Stimulated activated CD8-positive, alpha-beta memory T cell treated with anti-CD3 and anti-CD28 coated beads, Interleukin-12 subunit alpha, Interleukin-12 subunit beta, amount 100 ng/mL, for 24 hours (primary cell): ENCODE data around the gene HPSE.

ENCODE experiments used
- DNase-seq: peaks from one replicate; pipeline ENCODE4 v3.0.0-alpha.2; 2020; ENCODE audit errors: extremely low read depth

Gene HPSE

DNA sequence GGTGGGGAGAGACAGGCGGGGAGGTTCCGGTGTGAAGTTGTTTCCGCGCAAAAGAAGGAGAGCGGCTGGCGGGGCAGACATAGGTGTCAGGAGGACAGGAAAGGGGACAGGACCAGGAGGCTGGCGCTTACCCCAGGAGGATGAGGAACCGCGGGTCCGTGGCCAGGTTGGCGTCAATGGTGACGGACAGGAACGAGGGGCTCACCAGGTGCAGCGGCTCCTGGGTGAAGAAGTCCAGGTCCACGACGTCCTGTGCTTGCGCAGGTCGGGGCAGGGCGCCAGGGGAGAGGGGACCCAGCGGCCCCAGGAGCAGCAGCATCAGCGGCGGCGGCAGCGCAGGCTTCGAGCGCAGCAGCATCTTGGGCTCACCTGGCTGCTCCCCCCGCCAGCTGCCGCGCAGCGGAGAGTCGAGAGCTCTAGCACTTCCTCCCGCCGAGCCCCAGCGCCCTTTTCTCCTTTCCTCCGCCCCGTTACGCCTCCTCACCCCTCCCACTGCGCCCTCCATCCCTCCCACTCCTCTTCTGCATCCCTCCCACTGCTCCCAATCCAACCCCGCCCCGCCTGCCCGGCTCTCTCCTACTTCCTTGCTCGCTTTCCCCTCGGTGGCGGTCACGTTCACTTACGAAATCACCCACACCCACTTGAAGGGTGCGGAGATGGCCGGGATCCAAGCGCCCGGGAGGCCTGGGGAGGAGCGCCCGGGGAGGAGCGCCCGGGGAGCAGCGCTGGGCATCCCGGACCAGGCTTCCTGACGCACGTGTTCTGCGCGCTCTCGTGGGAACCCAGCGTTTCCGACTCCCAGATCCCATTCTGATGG, at the start of gene HPSE:
HPSE (minus strand) TSS at position 424 of the 817 bp plus-strand sequence; CDS start at position 358, 66 bp downstream.
- DNase-seq: no peak

DNA sequence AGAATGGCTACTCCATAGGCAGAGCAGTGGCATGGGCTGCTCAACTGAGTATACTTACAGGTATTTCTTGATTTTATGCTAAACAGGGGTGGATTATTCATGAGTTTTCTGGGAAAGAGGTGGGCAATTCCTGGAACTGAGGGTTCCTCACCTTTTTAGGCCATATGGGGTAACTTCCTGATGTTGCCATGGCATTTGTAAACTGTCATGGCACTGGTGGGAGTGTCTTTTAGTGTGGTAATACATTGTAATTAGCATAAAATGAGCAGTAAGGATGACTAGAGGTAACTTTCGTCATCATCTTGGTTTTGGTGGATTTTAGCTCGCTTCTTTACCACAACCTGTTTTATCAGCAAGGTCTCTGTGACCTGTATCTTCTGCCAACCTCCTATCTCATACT, 48.2 kb upstream of the HPSE start:
- no peak for DNase-seq

DNA sequence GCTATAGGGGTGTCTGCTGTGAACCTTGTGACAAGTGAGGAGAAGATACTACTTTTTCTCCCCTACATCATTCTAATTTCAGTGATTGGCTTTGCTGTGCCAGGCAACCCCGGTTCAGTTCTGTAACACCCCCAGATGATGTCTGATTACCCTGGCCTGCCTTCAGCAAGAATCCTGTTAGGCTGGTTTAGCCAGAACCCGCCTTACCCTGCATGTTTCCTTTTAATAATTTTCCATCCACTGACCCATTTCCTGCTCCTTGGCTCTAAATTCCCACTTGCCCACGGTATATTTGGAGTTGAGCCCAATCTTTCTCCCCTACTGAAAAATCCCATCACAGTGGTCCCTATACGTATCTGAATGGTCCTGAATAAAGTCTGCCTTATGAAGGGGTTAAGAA, 46.5 kb upstream of the HPSE start:
- no peak for DNase-seq

DNA sequence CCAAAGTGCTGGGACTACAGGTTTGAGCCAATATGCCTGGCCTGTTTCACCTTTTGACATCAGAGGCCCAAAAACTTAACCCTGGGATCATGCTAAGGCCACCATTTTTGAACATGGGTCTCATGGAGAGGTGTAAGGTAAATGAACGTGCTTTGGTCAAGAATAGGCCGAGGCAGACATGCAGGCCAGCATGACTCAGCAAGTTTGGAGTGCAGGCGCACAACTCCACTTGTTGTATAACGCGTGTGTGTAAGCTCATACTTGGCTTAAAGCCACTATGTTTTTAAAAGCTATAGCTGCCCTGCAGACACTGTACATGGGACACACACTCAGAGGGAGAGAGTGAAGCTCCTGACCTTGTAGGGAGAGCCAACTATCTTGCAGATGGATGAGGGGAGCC, 43.8 kb upstream of the HPSE start:
- no peak for DNase-seq

DNA sequence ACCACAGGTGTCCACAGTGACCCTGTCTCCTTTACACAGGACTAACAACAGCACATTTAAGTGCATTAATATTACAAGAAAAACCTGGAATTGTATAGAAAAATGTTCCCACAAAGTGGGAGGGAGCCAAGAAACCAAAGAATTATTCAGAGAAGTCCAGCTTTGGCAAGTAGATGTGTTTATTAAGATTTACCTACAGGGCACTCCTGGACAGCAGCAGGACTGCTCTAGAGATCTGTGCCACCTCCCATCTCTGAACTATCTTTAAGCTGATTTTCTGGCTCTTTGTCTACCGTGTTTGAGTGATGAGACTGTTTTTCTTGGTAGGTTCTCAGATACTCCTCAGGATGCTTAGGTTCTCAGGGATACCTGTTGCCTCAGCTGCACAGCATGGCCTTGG, 38.3 kb upstream of the HPSE start:
- DNase-seq: no peak

DNA sequence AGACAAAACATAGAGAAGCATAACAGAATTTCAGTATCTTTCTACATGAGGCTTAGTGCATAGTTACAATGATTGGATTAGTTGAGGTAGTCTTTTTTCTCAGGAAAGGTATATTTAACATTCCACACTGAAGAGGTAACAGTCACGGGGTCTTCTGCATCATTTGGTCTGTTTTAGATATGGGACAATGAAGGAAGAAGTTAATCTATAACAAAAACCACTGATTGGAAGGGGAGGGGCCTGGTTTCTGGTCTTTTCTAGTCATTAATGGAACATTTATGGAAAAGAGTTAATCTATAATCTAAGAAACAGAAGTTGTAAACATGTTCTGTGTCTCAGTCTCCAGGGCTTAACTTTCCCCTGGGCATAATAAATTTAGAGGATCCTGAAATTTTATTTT, 37.3 kb upstream of the HPSE start:
- no peak for DNase-seq

DNA sequence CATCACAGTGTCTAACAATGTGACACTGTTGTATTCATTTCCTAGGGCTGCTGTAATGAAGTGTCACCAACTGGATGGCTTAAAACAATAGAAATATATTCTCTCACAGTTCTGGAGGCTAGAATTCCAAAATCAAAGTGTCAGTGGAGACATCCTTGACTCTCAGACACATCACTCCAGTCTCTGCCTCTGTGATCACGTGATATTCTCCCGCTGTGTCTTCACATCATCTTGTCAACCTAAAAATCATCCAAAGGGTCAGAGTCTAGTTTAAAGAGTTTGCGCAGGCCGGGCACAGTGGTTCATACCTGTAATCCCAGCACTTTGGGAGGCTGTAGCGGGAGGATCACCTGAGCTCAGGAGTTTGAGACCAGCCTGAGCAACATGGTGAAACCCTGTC, 36.6 kb upstream of the HPSE start:
- no peak for DNase-seq

DNA sequence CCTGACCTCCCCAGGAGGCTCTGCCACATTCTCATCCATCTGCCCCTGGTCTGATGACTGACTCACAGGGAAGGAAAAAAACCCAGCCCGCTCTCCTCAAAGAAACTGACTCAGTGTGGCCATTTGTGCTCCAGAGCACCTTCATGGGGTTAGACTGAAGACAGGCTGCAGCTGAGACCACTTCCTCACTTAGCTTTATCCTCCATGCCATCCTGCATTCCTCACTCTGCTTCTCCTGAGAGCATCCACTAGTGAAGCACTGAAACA, 35.9 kb upstream of the HPSE start:
- no peak for DNase-seq

DNA sequence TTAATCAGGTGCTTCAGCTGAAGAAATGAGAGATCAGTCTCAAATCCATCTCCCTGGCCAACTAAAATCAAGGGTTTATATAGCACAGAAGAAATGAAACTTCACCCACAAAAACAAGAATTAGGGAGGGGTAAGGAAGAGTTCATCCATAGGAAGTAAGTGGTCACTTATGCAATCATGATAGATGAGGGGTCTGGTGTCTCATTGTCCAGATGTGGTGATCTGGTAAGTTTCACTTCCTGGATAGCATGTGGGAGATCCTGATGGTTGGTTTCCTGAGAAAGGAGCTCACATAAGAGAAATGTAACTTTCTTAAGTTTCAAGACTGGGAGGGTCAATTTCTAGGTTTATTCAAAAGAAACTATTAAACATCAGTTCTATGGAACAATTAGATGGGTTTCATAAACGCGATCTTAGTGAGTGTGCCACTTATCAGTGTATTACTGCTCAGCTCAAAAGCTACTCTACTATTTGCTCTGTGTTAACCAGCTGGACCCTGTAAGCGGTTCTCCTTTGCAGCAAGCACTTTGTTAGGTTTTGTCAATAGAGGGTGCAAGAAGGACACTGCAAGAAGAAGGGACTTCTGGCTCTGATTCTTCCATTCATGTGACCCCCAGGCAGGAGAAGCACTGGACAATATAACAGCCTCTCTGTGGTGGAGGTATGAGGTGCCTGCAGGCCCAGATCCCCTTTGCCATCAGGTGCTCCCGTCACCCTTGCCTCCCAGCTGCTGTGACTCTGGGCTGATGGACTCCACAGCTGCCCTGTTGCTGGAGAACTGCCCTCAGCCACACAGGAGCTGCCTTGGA, 35.4 kb upstream of the HPSE start:
- no peak for DNase-seq

DNA sequence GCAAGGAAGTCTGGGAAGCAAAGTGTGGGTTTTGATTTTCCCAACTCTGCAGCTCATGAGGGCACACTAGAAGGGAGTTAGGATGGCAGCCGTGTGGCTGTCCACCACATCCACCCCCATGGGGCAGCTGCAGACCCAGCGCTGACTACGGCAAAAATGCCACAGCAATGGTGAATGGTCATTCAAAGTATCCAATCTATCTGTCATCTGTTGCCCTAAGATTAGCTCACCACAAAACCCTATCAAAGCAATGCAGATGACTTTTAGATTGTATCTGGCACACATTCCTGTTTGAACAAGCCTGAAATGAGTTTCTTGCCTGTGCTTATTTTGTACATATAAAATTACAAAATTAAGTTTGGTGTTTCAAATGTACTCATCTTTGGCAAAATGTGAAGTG, 29.7 kb upstream of the HPSE start:
- DNase-seq: no peak

DNA sequence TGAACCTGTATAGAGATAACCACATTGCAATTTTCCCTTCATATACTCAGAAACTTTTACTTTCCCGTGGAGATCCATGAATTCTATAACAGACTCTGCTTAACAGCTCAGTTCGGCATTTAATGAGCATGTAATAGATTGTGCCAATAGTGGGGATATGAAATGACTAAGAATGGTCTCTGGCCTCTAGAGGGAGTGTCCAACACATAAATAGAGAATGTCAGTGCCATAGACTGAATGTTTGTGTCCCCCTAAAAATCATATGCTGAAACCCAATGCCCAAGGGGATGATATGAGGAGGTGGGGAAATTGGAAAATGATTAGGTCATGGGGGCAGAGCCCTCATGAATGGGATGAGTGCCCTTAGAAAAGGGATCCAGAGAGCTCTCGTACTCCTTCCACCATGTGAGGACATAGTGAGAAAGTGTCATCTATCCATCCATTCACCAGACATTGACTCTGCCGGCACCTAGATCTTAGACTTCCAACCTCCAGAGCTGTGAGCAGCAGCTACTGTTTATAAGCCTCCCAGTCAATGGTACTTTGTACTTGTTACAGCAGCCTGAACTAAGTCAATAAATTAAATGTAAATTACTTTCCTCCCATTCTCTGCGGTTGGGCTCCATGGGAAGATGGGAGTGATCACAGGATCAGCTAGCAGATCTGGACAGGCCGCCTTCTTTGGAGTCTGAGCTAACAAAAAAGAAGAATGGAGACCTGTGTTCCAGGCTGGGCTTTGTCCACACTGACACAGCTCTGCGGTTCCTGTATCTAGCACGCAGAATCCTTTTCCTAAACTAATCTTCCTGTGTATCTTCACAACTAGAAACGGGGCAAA, 28.1 kb upstream of the HPSE start:
- no peak for DNase-seq

DNA sequence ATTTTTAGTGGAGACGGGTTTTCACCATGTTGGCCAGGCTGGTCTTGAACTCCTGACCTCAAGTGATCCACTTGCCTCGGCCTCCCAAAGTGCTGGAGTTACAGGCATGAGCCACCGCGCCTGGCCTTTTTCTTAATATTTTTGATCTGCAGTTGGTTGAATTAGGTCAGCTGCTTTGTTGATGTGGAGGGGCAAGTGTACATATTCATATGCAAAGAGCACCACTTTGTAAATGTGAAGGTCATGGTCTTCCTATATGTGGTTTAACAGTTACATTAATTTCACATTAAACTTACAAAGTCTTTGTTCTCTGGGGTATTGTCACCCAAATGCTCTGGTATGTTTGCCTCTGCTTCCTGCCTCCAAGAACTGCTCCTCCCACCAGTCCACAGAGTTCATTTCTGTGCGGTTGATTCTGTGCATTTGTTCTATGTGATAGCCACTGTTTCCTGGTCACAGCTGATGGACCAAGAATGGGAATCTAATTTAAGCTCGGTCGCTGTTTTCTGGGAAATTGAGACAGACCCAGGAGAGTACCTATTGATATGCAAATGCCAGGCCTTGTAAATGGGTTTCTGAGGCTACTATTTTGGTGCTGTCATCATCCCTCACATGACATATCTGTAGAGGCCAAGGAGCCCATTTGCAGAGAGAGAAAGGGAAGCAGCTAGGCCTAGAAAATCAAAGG, 26.9 kb upstream of the HPSE start:
- no peak for DNase-seq

DNA sequence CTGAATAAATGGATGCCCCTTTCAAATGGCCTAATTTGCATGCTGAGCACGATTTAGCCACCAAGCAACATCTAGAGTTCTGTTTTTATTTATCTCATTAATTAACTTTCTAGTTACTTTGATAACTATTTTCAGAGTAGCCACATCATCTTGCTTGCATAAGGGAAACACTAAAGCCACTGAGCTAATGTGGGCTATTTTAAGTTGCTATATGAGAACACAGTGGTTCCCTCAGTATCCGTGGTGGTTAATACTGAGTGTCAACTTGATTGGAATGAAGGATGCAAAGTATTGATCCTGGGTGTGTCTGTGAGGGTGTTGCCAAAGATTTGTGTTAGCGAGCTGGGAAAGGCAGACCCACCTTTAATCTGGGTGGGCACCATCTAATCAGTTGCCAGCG, 25.4 kb upstream of the HPSE start:
- no peak for DNase-seq

DNA sequence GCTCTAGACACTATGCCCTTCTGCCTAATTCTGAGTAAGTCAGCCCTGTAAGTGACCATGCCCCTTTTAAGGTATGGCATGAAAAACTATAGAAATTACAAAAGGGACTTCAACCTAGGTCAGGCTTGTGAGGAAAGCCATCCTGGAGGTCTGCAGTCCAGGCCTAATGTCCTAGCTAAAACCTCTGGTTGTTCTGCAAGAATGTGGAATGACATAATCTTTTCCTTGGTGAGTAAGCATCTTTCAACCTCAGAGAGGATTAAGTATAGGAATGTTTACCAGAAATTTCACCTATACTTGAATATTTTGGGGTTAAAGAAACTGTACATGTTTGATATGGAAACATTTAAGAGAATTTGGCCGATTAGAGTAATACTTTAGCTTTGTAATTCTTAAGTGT, 23.8 kb upstream of the HPSE start:
- DNase-seq: no peak

DNA sequence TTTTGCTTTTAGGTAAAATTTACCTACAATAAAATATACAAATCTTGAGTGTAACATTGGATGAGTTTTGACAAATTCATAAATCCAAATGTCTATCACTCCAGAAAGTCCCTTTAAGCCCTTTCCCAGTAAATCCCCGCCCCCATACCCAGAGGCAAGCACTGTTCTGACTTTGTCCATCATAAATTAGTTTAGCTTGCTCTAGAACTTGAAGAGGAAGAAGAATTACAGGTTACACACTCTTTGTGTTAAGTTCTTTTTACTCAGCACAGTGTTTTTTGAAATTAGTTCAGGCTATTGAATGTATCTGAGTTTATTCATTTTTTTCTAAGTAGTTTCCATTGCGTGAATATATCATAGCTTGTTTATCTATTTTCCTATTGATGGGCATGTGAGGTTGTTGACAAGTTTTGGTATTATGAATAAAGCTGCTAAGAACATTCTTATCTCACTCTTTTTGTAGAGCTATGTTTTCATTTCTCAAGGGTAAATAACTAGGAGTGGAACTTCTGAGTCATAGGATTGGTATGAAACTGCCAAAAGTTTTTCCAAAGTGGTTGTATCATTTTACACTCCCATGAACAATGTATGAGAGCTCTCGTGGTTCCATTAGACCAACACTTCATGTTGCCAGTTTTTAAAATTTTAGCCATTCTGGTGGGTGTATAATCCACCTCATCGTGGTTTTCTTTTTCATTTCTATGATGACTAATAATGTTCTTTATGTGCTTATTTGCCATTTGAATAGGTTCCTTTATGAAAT, 22.4 kb upstream of the HPSE start:
- DNase-seq: no peak

DNA sequence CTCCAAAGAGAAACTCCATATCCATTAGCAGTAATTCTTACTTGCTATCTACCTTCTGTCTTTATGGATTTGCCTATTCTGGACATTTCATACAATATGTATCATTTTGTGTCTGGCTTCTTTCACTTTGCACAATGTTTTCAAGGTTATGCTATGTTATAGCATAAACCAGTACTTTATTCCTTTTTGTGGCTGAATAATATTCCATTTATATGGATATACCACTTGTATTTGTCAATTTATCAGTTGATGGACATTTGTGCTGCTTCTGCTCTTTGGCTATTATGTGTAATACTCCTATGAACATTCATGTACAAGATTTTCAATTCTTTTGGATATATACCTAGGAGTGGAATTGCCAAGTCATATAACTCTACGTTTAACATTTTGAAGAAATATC, 18.9 kb upstream of the HPSE start:
- no peak for DNase-seq

DNA sequence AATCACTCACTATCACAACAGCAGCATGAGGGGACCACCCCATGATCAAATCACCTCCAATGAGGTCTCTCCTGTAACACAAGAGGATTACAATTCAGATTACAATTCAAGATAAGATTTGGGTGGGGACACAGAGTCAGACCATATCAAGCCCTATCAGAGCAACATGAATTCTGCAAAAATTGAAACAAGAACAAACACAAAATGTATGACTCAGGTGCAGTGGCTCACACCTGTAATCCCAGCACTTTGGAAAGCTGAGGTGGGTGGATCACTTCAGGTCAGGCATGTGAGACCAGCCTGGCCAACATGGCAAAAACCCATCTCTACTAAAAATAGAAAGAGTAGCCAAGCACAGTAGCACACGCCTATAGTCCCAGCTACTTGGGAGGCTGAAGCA, 13.4 kb upstream of the HPSE start:
- DNase-seq: no peak

DNA sequence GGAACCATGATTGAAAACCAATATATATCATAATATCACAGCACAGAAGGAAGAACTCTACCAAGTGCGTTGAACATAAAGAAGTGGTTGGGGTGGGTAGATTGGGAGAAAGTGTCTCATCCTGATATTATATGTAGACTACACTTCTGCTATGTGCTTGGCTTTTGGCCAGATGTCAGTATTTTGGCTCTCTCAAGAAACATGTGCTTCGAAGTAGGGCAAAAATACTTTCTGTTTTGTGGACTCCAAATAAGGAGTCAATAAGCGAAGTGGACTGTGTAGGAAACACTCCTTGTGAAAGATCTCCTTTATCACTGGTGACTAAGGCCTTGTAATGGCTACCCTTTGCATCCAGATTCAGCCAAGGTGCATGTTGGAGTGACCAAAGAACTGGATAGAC, 7.8 kb upstream of the HPSE start:
- no peak for DNase-seq

DNA sequence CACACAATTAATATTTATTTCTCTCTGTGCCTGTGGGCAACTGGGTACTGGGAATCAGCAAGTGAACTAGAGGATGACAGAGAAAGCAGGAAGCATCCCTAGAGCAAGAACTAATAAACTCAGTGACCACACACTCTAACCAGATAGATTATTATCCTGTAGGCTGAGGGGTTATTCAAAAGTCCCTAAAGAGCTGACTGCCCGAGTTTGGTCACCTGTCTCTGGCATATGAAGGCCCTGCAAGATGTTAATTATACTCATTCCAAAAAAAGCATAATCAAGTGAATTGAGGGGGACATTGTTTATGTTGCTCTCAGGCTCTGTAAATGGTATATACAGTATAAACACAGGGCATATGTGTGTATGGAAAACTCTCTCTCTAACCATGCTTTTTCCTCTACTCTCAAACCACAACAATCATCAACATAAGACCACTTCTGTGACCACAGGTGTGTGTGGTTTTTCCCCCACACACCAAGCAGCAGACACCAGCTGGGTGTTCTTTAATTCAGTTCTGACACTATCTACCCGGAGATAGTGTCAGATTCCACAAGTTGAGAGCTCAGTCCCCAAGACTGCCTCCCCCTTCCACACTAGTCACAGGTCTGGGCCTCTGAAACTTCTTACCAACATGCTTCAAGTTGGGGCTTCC, 6.2 kb upstream of the HPSE start:
- DNase-seq: no peak

DNA sequence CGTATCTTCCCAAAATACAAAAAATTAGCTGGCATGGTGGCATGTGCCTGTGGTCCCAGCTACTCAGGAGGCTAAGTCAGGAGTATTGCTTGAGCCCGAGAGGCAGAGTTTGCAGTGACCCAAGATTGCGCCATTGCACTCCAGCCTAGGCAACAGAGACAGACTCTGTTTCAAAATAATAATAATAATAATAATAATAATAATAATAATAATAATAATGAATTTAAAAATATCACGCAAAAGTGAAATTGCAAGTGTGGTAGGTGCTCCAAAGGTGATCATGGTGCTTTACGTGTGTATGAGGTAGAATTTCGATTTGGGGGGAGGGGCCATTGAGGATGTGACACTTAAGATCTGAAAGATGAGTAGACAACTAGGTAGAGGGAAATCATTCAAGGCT, 4.9 kb upstream of the HPSE start:
- DNase-seq: no peak

DNA sequence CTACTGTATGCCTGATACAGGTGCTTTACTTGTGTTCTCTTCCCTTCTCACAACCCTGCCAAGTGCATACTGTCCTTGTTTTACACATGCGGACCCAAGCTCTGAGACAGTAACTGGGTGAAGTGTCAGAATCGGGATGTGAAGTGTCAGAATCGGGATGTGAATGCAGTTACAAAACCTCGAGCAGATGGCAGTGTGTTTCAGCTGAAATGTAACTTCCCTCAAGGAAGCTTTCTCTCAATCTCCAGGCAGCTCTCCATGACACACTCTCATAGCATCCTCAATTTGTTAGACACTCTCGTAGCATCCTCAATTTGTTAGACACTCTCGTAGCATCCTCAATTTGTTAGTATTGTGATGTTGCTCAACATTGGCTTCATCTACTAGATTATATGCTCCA, 1.1 kb upstream of the HPSE start:
- no peak for DNase-seq
